GM18499 (cell line): ENCODE results near the gene MSANTD7.
"Not testable (repeated sequence)": the region's sequence is repeated elsewhere in the genome, so short reads cannot be mapped to it uniquely, and the experiment has no call there.

Experiments used
- ATAC-seq: cut with Tn5 transposase; IDR thresholded peaks from one replicate; pipeline ENCODE4 v1.9.1; 2021; ENCODE audit warnings: moderate number of reproducible peaks; ENCODE audit not compliant: insufficient read depth, unreplicated experiment

Gene MSANTD7

DNA sequence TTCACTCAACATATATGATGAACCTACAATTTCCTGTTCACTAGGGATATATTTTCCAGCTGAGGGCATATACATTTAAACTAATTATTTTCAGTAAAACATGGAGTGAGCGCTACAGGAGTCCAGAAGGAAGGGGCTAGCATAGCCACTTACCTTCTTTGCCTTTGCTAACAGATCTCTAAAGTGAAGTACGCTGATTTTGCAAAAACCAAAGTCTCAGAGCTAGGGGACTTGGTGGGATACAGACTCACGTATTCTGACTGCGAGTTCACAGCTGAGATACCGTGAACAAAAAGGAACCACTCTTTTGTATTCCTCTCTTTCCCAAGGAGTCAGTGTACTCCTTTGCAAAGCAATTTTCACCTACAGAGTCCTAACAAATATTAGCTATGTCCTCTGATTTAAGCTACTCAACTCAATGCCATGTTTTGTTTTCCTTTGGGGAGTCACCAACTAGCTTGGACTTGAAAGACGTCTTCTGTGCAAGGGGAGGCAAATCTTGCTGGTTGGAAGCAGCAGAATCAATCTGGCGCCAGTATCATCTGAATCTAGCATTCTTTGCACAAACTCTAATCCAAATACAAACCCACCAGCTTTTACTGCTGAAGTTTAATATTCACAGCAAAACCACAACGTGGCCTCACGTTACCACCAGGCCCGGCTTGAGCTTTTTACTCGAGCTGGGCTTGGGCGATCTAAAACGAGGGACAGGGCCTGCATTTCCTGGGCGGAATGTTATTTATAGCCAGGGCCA, 926 bp upstream of the MSANTD7 start:
- ATAC-seq: no peak

DNA sequence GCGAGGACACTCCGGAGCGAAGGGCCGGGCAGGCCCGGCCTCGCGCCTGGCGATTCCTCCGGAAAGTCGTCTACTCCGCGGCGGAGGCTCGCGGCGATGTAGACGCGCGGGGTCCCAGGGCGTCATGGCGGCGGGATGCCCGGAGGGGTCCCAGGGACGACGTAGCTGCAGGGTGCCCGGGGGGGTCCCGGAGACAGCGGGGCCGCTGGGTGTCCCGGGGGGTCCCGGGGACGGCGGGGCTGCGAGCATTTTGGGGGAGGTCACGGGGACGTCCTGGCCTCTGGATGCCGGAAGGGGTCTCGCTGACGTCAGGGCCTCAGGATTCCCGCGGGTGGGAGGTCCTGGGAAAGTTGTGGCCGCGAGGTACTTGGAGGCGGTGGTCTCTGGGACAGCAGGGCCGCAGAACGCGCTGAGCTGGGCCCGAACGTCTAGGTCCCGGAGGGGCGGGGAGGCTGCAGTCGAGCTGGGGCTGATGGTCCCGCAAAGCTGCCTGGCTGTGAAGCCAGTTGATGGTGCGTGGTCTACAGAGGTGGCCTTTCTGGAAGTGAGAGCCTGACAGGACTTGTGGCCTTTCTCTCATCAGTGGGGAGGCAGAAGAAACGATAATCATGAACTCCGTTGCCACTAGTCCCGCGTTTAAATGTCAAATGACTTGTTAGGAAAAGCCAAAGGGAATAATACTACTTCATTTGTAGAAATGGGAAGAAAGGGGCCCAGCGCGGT, 637 bp downstream of the MSANTD7 start:
- no peak for ATAC-seq

DNA sequence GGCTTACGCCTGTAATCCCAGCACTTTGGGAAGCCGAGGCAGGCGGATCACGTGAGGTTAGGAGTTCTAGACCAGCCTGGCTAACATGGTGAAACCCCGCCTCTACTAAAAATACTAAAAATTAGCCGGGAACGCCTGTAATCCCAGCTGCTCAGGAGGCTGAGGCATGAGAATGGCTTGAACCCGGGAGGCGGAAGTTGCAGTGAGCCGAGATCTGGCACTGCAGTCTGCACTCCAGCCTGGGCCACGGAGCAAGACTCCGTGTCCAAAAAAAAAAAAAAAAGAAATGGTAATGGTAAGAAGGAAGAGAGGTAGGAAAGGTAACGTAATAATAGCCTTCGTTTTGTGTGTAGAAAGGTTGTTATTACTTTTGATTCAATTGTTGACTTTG, 1.2 kb downstream of the MSANTD7 start:
- no peak for ATAC-seq

DNA sequence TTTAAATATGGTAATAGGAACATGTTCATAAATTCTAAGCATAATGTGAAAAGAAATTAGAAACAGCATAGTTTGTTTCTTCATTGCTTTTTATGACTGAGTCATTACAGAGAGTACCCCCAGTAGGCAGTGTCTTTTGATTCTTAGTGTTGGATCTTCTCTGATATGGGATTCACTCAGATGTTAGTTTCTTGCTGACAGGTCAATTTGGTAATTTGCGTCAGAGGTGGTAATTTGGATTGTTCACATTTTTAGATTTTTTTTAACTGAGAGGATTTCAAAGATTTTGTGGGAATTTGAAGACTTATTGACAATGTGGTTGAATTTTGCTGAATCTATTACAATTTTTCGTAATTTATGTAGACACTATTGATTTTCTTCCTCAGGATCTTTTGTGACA, 2.1 kb downstream of the MSANTD7 start:
- ATAC-seq: no peak

DNA sequence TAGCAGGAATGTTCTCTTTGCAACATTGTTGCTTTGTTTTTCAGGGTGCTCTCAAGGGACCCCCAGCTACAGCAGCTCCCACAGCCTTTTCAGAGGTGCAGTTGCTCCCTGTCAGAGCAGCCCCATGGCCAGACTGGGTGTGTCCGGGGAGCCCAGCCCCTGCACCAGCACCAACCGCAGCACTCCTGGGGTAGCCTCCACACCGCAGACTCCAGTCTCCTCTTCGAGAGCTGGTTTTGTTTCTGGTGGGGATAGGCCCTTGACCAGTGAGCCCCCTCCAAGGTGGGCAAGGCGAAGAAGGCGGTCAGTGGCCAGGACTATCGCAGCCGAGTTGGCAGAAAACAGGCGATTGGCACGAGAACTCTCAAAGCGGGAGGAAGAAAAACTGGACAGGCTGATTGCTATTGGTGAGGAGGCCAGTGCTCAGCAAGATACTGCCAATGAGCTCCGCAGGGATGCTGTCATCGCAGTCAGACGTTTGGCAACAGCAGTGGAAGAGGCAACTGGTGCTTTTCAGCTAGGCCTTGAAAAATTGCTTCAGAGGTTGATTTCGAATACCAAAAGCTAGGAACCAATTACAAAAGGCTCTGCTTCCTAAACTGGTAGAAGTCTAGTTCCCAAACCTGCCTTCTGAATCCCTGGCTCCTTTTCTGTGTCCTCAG, 5.4 kb downstream of the MSANTD7 start:
- ATAC-seq: no peak

DNA sequence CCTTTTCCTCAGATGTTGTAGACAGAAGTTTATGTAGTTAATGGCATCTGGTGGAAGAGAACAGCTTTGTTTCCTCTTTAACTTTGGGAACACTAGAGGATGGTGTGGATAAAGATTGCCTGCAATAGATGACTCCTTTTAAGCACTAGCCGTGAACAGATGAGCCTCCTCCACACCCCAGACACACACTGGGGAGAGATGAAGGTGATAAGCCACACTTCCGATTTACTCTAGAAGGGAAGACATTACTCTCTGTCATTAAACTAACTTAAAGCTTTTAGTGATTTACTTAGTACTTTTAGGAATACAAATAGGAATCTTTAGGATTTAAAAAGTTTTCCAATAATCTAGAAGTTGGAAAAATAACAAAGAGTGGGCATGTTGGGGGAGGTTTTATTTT, 6.8 kb downstream of the MSANTD7 start:
- ATAC-seq: no peak

DNA sequence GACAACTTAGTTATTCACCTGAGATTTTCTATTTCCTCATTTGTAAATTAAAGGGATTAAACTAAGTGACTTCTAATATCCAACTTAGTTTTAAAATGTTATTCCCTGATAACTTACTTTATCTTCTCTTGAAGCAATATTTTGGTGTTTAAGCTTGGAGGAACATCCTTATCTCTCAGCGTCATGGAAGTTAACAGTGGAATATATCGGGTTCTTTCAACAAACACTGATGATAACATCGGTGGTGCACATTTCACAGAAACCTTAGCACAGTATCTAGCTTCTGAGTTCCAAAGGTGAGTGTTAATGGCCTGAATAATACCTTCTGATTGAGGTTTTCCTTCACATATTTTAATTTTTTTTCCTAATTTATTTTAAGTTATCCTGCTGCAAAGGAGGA, 14.1 kb downstream of the MSANTD7 start:
- no peak for ATAC-seq

DNA sequence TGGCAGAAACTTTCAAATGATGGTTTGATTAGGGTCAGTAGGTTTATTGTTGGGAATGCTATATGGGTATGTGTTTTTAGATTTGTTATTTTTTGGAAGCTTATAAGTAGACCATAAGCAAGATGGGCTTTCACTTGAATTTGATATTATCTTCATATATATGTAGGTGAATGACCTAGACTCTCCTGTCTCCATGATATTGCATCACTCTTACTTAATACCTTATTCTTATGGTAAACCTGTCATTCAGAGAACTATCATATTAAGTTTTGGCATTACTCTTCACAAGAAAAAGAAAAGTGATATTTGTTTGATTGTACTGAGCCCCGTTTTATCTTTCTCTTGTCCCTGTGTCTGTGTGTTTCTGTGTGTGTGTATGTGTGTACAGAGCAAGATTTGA, 17.3 kb downstream of the MSANTD7 start:
- no peak for ATAC-seq

DNA sequence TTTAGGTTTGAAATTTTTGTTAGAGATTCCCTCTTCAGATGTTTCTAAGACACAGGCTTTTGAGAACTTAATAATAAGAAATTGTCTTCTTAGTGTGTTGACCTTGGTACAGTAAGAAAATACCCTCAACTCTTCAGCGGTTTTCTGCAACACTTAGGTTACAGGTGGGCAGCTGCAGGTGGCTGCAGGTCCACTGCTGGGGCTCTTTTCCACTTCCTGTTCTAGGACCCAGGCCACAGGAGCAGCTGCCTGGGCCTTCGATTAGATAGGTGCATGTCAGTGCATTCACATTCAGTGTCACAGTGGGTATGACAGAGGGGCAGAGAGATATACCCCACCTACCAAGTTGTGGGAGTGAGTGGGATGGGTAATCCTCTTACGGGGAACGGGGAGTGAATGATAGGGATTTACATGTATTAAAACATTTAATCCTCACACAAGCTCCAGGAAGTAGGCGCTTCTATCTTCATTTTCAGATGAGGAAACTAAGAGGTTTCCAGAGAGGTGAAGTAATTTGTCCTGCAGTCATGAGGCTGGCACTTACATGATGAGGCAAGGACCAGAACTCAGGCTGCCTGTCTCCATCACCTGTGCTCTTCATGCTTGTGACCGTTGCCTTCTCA, 20.3 kb downstream of the MSANTD7 start:
- ATAC-seq: no peak

DNA sequence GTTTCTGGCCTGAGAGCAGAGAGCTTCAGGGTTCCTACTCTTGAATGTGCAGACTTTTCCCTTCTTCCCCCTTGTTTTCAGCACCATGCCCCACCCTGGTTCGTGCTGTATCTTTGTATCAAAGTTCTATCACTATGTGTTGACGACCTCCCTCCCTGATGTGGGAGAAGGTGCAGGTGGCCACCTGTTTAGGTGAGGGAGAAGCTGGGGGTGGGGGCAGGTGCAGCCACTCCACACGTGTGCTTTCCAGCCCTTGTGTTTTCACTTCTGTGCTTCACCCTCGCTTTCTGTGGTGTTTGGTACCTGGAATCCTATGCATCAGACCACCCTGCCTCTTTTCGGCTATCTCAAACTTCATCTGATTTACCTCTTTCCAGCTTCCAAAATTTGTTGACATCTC, 20.9 kb downstream of the MSANTD7 start:
- ATAC-seq: no peak

DNA sequence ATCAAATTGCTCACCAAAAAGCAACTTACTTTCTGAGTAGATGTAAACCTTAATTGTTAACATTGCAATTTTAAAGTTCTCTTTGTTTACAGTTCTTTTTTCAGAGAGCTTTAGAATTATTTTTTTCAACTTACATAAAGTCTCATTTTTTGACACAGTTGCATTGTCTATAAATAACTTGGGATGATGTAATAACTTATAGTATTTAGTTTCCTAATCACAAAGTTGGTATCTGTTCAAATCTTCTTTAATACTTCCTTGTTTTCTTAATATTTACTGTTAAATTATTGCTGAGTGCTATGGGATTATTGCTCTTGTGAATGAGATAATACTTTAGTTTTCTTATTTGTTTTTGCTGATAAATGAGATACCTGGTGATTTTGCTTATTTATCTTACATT, 21.7 kb downstream of the MSANTD7 start:
- no peak for ATAC-seq

DNA sequence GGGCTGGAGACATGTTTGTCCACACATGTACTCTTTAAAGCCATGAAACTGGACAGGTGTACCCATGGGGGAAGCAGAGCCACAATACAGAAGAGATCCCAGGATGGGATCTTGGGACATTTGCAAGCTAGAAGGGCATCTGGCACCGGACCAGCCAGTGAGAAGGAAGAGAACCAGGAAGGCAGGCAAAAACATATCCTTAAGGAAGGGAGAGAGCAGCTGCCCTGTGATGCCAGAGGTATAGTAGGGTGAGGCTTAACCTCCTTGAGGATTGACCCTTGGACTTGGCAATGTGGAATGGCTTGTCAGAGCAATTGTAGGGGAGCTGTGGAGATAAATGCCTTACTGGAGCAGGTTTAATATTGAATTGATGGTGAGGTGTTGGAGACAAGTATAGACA, 22.7 kb downstream of the MSANTD7 start:
- no peak for ATAC-seq

DNA sequence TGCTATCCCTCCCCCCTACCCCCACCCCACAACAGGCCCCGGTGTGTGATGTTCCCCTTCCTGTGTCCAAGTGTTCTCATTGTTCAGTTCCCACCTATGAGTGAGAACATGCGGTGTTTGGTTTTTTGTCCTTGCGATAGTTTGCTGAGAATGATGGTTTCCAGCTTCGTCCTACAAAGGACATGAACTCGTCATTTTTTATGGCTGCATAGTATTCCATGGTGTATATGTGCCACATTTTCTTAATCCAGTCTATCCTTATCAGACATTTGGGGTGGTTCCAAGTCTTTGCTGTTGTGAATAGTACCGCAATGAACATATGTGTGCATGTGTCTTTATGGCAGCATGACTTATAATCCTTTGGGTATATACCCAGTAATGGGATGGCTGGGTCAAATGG, 26.4 kb downstream of the MSANTD7 start:
- ATAC-seq: not testable (repeated sequence)

DNA sequence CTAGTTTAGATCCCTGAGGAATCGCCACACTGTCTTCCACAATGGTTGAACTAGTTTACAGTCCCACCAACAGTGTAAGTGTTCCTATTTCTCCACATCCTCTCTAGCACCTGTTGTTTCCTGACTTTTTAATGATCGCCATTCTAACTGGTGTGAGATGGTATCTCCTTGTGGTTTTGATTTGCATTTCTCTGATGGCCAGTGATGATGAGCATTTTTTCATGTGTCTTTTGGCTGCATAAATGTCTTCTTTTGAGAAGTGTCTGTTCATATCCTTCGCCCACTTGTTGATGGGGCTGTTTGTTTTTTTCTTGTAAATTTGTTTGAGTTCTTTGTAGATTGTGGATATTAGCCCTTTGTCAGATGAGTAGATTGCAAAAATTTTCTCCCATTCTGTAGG, 26.8 kb downstream of the MSANTD7 start:
- ATAC-seq: not testable (repeated sequence)

DNA sequence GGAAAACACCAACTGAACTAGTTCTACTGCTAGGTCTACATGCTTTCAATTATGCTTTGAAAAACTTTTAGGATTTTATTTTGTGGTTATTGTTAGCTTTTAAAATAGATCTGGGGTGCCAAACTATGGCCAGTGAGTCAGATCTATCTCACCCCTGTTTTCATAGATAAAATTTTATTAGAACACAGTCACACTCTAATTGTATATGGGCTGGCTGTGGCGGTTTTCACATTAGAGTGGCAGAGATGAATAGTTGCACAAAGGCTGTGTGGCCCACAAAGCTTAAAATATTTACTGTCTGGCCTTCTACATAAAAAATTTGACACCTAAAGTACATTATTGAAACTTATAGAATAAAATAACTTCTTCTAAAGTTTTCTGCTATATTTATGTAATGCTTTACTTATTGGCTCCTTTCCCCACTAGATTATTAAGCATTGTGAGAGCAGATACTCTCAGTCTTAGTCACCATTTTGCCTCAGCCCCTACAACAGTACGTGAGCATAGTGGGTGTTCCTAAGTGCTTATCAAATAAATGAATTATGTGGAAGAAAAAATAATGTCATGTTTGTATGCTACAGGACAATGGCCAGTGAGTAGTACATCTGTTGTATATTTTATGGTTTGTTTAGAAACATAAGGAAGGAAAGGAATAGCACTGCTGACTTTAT, 35.1 kb downstream of the MSANTD7 start:
- peak; percentile 42 for ATAC-seq

DNA sequence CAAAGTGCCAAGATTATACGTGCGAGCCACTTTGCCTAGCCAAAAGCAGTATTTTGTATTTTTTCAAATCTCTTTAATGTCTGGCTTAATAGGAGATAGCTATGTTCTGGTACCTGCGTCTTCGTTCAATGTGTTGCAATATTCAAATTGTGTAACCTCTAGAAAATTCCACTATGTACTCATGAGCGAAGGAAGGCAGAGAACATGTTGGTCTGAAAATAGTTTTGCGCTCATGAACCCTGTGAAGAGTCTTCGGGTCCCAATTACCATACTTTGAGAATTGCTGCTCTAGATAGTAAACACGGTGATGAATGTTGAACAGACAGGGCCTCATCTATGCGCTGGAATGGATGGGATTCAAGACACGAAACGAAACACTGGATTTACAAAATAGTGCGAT, 37.8 kb downstream of the MSANTD7 start:
- no peak for ATAC-seq

DNA sequence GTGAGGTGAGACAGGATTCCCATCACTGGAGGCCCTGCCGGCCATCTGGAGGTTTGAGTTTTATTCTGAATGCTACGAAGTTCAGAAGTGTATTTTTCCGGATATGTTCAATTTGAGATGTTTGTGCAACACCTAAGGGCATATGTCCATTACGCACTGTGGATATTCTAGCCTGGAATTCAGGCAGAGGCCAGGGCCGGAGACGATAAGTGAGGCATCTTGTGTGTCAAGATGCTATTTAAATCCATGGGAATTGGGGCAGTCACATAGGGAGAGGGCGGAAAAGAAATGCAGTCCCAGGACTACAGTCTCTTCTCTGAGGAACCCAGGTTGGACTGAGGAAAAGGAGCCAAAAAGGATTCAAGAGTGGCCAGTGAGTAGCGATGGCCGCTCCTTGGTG, 38.7 kb downstream of the MSANTD7 start:
- no peak for ATAC-seq

DNA sequence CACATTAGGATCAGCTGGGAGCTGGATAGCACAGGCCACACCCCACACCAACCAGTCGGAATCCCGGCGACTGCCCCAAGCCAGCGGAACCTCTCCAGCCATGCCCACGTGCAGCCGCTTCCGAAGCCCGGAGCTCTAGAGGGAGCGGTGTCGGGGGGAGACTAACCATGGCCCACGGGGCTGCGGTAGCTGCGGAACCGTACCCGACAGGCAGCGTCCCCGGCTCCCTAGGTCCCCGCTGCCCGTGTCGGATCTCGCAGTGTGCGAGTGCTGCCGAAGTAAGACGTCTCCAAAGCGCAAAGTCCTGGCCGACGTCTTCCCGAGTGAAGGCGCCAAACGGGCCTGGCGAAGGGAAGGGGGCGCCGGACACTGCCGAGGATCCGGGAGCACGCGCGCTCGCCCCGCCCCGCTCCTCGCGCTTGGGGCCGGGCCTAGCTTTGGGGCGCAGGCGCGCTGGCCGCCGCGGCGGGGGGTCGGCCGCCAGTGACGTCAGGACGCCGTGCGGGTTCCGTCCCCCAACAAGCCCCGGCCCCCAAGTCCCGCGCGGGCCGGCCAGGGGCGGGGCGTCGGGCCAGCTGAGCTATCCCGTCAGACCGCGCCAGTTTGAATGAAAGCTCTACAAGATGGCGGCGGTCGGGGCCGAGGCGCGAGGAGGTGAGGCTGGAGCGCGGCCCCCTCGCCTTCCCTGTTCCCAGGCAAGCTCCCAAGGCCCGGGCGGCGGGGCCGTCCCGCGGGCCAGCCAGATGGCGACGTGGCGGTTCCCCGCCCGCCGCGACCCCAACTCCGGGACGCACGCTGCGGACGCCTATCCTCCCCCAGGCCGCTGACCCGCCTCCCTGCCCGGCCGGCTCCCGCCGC, 40.4 kb downstream of the MSANTD7 start, which contains the start of gene SUV39H2:
TSS of gene SUV39H2 (plus strand) at position 601 of the 858 bp plus-strand sequence. CDS start at position 624, 23 bp downstream.
- ATAC-seq: peak; percentile 69

DNA sequence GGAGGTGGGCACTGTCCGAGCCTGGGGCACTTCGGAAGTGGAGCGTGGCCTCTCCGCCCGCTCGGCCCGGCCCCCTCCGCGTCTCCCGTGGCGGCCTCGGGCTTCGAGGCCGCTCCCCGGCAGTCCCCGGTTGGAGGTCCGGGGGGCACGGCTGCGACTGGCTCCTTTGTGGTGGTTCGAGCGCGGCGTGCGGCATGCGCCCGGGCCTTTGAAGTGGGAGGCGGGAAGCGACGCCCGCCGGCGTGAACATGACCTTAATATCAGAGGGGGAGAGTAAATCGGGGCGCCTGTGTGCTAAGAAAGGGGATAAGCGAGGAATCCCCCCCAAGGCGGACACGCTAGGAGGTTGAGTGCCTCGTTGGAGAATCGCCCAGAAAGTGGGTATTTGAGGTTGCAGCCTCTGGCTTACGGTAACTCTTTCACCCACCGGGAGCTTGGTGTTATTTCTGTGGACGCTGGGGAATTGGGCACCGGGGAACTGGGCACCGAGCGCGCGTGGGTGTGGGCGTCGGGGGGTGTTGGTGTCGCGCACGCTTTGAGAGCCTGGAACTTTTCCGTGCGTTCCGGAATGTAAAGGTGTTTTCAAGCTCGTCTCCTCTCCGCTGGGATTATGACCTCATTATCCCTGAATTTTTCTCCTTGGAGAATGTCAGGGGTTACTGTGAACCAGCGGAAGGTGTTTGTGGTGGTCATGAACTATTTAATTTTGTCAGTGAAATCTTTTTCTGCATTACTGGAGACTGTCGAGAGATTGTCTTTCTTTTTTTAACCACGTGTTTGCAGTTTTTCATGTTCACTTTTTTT, 41.2 kb downstream of the MSANTD7 start:
- ATAC-seq: no peak
